ENCODE measurements around the gene NR1H3. TPM values are rescaled to one million over a fixed set of nuclear protein-coding genes. Genes with fewer than 3 reads are reported as not detected.

NR1H3 gene
- total RNA-seq, 1 experiment from 2014 or later: 2.2 TPM

DNA sequence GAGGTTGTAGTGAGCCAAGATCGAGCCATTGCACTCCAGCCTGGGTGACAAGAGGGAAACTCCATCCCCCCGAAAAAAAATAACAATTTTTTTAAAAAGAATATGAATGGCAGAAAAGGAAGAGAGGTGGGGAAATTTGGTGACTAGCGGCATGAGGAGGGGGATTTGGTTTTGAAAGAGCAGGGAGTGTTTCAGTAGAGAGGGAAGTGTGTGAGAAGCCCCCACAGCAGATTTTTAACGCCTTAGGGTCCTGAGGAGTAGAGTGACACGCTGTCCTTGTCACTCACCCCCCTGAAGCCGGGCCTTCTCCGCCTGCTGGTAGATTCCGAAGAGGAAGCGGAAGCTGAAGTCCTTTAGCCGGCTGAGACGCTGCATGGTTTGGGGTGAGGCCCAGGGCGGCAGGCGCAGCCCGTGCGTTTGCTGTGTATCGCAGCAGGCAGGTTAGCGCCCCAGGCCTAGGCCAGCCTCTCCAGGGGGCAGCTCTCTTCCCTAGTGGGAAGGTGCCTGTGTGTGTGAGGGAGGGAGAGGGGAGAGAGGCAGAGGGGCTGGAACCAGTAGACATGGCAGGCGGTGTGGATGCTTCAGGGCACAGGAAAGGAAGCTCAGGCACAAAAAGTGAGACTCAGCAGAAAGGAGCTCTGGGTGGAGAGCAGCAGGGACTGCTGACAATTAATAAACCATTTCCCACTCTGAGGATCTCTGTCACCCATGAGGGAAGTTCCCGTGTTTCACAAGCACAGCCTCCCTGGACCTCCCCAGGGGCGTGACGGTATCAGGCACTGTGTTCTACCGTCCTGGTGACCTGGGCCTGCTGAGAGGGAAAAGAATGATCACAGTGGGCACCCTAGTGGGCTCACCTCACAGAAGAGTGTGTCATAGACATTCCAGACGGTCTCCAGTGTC, 13.1 kb upstream of the NR1H3 start:
- DNase-seq (ENCODE audit: low read depth): no peak

GRCh38 chr11:47245611-47246357, 12.0 kb upstream of the NR1H3 start:
- DNase-seq (ENCODE audit: low read depth): no peak

DNA sequence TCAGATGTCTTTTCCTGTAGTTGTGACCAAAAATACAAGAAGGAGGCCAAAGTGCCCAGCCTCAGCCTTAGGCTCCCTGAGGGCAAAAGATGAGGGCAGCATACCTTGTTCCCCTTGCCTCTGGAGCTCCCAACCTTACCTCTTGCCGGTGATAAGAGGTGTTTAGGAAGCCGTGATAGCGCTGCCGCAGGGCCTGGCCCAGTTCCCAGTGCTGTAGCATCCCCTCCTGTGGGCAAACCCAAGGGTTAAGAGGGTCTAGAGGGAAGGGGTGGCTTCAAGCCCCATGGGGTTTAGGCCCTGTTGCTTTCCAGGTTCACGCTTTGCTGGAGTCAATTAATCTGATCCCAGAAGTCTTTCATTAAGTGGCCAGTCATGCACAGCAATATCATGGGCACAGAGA, 10.3 kb upstream of the NR1H3 start:
- no peak for DNase-seq (ENCODE audit: low read depth)

DNA sequence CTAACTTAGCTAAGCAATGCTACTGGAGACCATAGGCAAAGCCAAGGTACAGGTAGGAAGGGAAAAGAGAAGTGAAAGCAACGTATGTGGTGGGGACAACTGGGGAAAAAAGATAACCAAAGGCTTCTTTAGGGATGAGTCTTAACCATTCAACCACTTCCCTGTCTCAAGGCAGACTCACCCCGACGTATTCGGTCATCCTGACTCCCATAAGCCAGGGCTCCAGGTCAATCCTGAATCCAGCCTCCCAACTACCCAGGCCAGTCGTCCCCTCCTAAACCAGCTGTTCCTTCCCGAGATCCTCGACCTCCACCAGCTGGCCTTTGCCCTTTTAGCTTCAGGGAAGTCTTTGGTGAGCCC, 9.5 kb upstream of the NR1H3 start:
- DNase-seq (ENCODE audit: low read depth): no peak

DNA sequence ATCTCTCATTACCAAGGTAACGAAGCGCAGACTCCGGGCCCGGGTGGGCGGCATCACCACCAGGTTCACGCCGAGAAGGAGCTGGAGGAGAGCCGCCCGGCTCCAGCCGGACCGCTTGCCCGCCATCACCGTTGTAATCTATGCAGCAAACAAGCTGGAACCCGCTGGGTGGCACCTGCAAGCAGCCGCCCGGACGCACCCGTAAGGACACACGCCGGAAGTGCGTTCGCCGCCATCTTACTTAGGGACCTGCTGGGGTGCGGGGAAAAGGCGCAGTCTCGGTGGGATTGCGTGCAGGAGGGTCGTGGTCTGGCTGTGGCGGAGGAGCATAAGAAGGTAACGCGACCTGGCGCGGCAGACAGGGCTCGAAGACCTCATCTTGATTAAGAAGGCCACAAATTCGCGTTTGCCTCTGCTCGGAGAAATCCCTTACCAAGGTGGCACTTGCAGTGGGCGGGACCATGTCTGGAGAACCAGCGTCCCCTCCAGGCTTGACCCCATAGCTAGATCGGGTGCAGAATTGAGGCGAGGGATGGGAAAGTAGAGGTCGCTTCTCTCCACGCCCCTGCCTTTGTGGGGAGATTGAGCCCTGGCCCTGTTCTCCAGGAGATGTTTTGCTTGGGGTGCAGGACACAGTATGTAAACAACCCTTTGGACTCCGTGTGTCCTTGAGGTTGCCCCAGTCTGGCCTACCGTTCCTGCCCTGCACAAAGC, 9.0 kb upstream of the NR1H3 start, which contains the start of gene ACP2:
ACP2 (minus strand) TSS at position 151 of the 714 bp plus-strand sequence; CDS start at position 126, 25 bp downstream.
- peak; percentile 88 for DNase-seq (ENCODE audit: low read depth)

GRCh38 chr11:47249378-47249715, 8.4 kb upstream of the NR1H3 start:
- DNase-seq (ENCODE audit: low read depth): no peak

DNA sequence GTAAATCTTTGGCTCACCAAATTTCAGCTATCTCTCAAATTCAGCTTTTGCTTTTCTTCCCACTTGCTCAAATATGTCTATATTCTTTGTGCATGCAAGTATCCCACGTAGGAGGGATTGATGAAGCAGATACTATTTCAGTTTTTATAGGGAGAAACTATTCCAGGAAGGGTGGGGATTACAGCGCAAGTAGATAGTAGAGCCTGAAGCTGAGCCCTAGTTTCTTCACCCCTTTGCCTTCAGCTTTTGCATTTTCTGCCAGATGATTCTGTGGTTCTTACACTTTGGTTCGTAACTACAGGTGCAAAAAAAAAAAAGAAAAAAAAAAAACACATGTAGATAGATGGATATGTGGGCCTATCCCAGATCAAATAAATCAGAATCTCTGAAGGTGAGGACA, 6.0 kb upstream of the NR1H3 start:
- DNase-seq (ENCODE audit: low read depth): no peak

- DNase-seq (ENCODE audit: low read depth): no peak
Observed at GRCh38 chr11:47253660-47254059, 4.1 kb upstream of the NR1H3 start.

DNA sequence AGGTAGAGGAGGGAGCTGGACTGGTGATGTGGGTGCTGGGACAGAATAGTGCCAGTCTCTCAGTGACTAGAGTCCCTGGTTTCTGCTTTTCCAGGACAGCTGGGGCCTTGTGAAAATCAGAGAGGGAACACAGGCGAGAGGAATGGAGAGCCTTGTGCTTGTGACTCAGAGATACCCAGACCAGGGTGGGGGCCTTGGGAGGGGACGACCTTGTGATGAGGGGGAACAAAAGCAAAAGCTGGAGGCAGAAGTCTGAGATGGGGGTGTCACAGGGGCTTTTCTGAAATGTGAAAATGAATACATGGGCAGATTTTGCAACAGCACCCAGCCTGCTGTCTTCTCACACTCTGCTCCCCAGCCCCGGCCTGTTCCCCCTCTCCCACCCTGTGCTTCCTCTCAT, 3.4 kb upstream of the NR1H3 start:
- no peak for DNase-seq (ENCODE audit: low read depth)

GRCh38 chr11:47256374-47256773, 1.4 kb upstream of the NR1H3 start:
- no peak for DNase-seq (ENCODE audit: low read depth)

DNA sequence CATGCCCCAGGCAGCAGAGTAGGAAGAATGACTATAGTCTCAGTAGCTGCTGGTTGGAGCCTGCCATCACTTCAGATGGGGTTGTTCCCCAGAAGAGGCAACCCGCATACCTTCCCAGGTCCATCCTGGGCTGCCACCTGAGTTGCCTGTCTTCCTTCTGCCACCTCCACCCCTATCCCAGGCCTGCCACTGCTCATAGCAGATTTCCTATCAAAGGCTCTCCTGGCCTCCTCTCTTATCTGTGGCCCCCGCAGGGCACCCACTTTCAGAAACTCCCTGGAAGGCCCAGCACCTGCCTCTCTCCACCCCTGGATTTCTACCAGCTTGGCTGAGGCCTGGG, 649 bp upstream of the NR1H3 start:
- no peak for DNase-seq (ENCODE audit: low read depth)

GRCh38 chr11:47258317-47258902, 614 bp downstream of the NR1H3 start:
- no peak for DNase-seq (ENCODE audit: low read depth)

- peak; percentile 45 for DNase-seq (ENCODE audit: low read depth)
Observed at GRCh38 chr11:47259232-47259977, 1.6 kb downstream of the NR1H3 start.

- no peak for DNase-seq (ENCODE audit: low read depth)
Observed at GRCh38 chr11:47260366-47260765, 2.6 kb downstream of the NR1H3 start.

- DNase-seq (ENCODE audit: low read depth): no peak
Observed at GRCh38 chr11:47261291-47261800, 3.5 kb downstream of the NR1H3 start.

DNA sequence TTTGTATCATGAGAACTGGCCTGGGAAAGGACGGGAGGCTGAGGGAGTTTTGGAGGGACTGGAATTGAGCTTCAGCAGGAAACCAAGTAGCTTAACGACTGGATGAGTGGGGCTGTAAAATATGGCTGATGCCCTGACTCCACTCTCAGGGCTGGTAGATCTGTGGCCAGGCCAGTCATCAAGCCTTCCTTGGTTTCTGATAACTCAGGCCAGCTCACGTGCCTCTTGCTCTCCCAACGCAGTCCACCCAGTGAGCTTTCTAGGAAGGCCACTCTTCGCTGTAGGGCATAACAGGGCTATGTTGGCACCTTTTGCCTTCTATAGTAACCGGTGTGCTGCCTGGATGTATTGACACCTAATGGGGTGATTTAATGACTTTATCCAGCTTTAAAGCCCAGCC, 6.3 kb downstream of the NR1H3 start:
- DNase-seq (ENCODE audit: low read depth): no peak

DNA sequence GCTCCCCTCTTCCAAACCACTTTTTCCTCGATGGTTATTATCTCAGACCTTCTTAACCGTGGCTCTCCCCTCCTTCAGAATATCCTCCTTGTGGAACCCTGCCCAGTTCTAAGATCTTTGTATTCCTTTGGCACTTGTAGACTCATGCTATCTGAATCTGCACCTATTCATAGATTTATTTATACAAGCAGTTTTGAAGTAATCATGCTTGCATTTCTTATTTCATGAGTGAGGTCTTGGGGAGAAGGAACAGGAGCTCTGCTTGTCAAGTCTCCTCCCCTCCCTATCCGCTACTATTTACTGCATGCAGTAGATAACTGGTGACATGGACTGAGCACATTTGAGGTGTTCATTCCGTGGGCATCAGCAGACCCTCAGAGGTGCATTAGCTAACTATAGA, 6.7 kb downstream of the NR1H3 start:
- no peak for DNase-seq (ENCODE audit: low read depth)

DNA sequence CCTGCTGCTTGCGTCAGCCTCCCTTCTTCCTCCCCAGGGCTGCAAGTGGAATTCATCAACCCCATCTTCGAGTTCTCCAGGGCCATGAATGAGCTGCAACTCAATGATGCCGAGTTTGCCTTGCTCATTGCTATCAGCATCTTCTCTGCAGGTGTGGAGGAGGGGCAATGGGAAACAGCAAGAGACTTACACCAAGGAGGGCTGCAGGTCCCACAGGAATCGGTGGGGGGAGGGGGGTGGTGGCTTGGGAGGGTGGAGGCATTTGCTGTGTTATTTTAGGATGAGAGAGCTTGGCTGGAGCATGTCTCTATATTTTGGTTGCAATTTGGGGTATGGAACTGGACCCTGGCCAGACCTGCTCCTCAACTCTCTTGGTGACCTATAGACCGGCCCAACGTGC, 10.1 kb downstream of the NR1H3 start:
- DNase-seq (ENCODE audit: low read depth): no peak

- DNase-seq (ENCODE audit: low read depth): no peak
Observed at GRCh38 chr11:47268448-47269001, 10.7 kb downstream of the NR1H3 start.

GRCh38 chr11:47269002-47269828, 11.4 kb downstream of the NR1H3 start:
- DNase-seq (ENCODE audit: low read depth): peak; percentile 90
